ENCODE measurements around the gene WWOX. TPM values are rescaled to one million over a fixed set of nuclear protein-coding genes. Genes with fewer than 3 reads are reported as not detected.

The WWOX gene
- total and polyA plus RNA-seq, 2 of the 4 experiments (the other 2 are of a cell fraction), result 2.7 to 5.4 TPM

DNA sequence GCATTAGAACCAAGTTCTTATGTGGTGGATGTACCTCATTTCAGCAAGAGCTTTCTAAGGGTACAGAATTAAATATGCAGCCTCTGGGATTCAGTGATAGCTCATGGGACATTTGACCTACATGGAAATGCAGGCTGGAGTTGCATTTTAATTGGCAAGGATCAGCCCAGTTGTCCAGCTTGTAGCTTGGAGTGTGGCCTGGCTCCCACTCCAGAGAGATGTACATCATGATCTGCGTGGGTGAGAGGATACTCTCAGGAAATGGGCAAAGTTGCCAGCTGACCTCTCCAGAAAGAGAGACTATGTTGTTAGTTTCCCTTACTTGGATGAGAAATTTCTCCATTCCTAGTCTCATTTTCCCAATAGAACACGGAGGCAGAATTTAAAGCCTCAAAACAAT is 945.7 kb downstream of the WWOX start:
- no peak overlapping the region for H4K8ac ChIP-seq (ENCODE audit: low read depth in 2 of 2, low read length in 2 of 2)
- WGBS, 2 experiments (ENCODE audit: extremely low coverage in 2 of 2, insufficient read length in 1 of 2), result no CpG with 5 or more reads among the region's 2 CpGs
- no peak overlapping the region for H2BK20ac ChIP-seq (ENCODE audit: low read depth, low read length)
- intact Hi-C loops (cut with micrococcal nuclease), result no loop called here
- H3K4me2 ChIP-seq (ENCODE audit: low read depth, low read length), result no peak overlapping the region
- TF ChIP-seq MAFK (IDR thresholded peaks at IDR 0.05; ENCODE audit: low read depth, low read length) (no peak), RCOR1 (IDR thresholded peaks at IDR 0.05; ENCODE audit: insufficient replicate concordance, low read length) (no peak), FOS (IDR thresholded peaks at IDR 0.05; ENCODE audit: low read depth, low read length) (no peak), MAZ (IDR thresholded peaks at IDR 0.05; ENCODE audit: borderline replicate concordance, low read depth, low read length) (no peak), MXI1 (IDR thresholded peaks at IDR 0.05; ENCODE audit: borderline replicate concordance, low read depth, low read length) (no peak), RFX5 (IDR thresholded peaks at IDR 0.05; ENCODE audit: low read depth, low read length) (no peak), CHD1 (IDR thresholded peaks at IDR 0.05; ENCODE audit: low read depth, low read length) (no peak), BHLHE40 (IDR thresholded peaks at IDR 0.05; ENCODE audit: low read depth, low read length) (no peak), NFE2L2 (IDR thresholded peaks at IDR 0.05; ENCODE audit: low read depth, low read length) (no peak), SMC3 (IDR thresholded peaks at IDR 0.05; ENCODE audit: low read depth, low read length) (no peak), RAD21 (IDR thresholded peaks at IDR 0.05; ENCODE audit: low read length) (no peak), POLR2A (IDR thresholded peaks at IDR 0.05; ENCODE audit: low read depth, low read length) (no peak), CEBPB (IDR thresholded peaks at IDR 0.05; ENCODE audit: low read depth, low read length) (no peak)
- TF ChIP-seq, protein P1, sequence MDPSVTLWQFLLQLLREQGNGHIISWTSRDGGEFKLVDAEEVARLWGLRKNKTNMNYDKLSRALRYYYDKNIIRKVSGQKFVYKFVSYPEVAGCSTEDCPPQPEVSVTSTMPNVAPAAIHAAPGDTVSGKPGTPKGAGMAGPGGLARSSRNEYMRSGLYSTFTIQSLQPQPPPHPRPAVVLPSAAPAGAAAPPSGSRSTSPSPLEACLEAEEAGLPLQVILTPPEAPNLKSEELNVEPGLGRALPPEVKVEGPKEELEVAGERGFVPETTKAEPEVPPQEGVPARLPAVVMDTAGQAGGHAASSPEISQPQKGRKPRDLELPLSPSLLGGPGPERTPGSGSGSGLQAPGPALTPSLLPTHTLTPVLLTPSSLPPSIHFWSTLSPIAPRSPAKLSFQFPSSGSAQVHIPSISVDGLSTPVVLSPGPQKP (IDR thresholded peaks at IDR 0.05; ENCODE audit: borderline replicate concordance, low read depth, low read length), result no peak
- TF ChIP-seq, protein P2, sequence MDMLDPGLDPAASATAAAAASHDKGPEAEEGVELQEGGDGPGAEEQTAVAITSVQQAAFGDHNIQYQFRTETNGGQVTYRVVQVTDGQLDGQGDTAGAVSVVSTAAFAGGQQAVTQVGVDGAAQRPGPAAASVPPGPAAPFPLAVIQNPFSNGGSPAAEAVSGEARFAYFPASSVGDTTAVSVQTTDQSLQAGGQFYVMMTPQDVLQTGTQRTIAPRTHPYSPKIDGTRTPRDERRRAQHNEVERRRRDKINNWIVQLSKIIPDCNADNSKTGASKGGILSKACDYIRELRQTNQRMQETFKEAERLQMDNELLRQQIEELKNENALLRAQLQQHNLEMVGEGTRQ (IDR thresholded peaks at IDR 0.05; ENCODE audit: low read depth, low read length), result no peak
- TF ChIP-seq, protein P3, sequence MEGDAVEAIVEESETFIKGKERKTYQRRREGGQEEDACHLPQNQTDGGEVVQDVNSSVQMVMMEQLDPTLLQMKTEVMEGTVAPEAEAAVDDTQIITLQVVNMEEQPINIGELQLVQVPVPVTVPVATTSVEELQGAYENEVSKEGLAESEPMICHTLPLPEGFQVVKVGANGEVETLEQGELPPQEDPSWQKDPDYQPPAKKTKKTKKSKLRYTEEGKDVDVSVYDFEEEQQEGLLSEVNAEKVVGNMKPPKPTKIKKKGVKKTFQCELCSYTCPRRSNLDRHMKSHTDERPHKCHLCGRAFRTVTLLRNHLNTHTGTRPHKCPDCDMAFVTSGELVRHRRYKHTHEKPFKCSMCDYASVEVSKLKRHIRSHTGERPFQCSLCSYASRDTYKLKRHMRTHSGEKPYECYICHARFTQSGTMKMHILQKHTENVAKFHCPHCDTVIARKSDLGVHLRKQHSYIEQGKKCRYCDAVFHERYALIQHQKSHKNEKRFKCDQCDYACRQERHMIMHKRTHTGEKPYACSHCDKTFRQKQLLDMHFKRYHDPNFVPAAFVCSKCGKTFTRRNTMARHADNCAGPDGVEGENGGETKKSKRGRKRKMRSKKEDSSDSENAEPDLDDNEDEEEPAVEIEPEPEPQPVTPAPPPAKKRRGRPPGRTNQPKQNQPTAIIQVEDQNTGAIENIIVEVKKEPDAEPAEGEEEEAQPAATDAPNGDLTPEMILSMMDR (conservative IDR thresholded peaks at IDR 0.05; ENCODE audit: low read depth, low read length), result no peak
- CTCF ChIA-PET, result no interaction called here
- H2BK15ac ChIP-seq (ENCODE audit: low read depth, low read length), result no peak overlapping the region
- no peak overlapping the region for H3K27ac ChIP-seq (ENCODE audit: insufficient read depth, low read length)
- H2BK120ac ChIP-seq (ENCODE audit: low read depth, low read length), result no peak overlapping the region
- H3K18ac ChIP-seq (ENCODE audit: low read depth, low read length), result no peak overlapping the region
- no peak overlapping the region for H3K4me3 ChIP-seq (ENCODE audit: insufficient read depth, low read depth, low read length)
- no peak overlapping the region for H3K56ac ChIP-seq (ENCODE audit: extremely low read depth, insufficient read depth, low read length)
- H2BK5ac ChIP-seq (ENCODE audit: low read depth, low read length, poor library complexity, severe bottlenecking), result no peak overlapping the region
- no peak overlapping the region for H3K9ac ChIP-seq (ENCODE audit: low read depth, low read length)
- no TSS peak for BruUV-seq (replicated peaks)
- H3K14ac ChIP-seq (replicated peaks; ENCODE audit: low read depth, low read length), result no peak overlapping the region
- no peak overlapping the region for H4K91ac ChIP-seq (ENCODE audit: insufficient read depth, low read depth, low read length)
- H3K23ac ChIP-seq (ENCODE audit: low read depth, low read length), result no peak overlapping the region
- H3K79me1 ChIP-seq (ENCODE audit: low read depth in 1 of 2, low read length in 2 of 2), result no peaks in the 10 kb centered on the region
- no peak overlapping the region for H2AK5ac ChIP-seq (ENCODE audit: low read depth, low read length)
- POLR2A ChIA-PET (ENCODE audit: unreplicated experiment), result no interaction called here
- no peaks in the 10 kb centered on the region for H4K20me1 ChIP-seq (ENCODE audit: insufficient read depth, low read length)
- H3K4ac ChIP-seq (ENCODE audit: low read depth, low read length), result no peak overlapping the region
- no peaks in the 10 kb centered on the region for H3K4me1 ChIP-seq (ENCODE audit: control insufficient read depth, insufficient read depth, low read length)
- peaks cover 37% of the 10 kb centered on the region for H3K9me3 ChIP-seq (ENCODE audit: control insufficient read depth, insufficient read depth, low read length)
- no peak overlapping the region for H2AFZ ChIP-seq (replicated peaks; ENCODE audit: low read length, poor library complexity)
- ATAC-seq (ENCODE audit: low read depth) (no peak), DNase-seq (no peak)
- dilution Hi-C loops (cut with HindIII; ENCODE audit: low sequenced_read_pairs, unreplicated experiment), result no loop called here
- no peak overlapping the region for H4K5ac ChIP-seq (ENCODE audit: low read depth, low read length)
- in situ Hi-C loops (cut with MboI; ENCODE audit: low sequenced_read_pairs), result no loop called here
- H3K9me1 ChIP-seq (ENCODE audit: insufficient read depth, low read length), result no peaks in the 10 kb centered on the region
- H3K27me3 ChIP-seq (ENCODE audit: control insufficient read depth, insufficient read depth, low read length), result no peaks in the 10 kb centered on the region
- H2AK9ac ChIP-seq (replicated peaks; ENCODE audit: low read depth, low read length, poor library complexity), result no peak overlapping the region
- H3K36me3 ChIP-seq (ENCODE audit: control insufficient read depth, insufficient read depth, low read length), result no peaks in the 10 kb centered on the region
